SU-DHL-6 (cell line): ENCODE measurements around the gene KICS2.

Experiments used
- EZH2phosphoT487 ChIP-seq: fragments of 200-600 bp; sonication (generic), shearing (Covaris generic); conservative IDR thresholded peaks from 2 replicates; pipeline ENCODE4 v1.6.1; 2018; ENCODE audit warnings: mild to moderate bottlenecking, antibody characterized with exemption, low read length, moderate library complexity, mixed read lengths
- TF ChIP-seq, protein P1 (sequence below): fragments of 200-600 bp; sonication (generic); IDR thresholded peaks from one replicate; pipeline ENCODE4 v1.5.1; 2017; ENCODE audit warnings: antibody characterized with exemption, mild to moderate bottlenecking, low read length, moderate library complexity; ENCODE audit not compliant: insufficient read depth, poor library complexity, severe bottlenecking

DNA sequence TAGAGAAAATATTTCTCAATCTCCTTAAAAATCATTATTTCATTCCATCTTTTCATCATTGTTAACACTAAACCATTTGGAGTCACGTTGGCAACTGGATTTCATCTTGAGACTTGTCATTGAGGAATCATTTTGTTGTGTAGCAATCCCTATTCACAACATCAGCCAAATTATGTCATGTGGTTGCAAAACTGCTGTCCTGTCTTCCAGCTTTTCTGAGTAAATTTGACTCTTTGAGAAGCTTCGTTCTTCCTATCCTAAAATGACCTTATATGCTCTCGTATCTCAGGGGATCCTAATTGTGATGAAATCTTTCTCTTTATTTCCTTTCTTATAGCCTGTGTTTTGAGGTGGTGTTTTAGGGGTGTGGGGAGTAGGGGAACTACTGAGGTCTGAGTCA, 30.6 kb upstream of the KICS2 start:
- TF ChIP-seq, protein P1, sequence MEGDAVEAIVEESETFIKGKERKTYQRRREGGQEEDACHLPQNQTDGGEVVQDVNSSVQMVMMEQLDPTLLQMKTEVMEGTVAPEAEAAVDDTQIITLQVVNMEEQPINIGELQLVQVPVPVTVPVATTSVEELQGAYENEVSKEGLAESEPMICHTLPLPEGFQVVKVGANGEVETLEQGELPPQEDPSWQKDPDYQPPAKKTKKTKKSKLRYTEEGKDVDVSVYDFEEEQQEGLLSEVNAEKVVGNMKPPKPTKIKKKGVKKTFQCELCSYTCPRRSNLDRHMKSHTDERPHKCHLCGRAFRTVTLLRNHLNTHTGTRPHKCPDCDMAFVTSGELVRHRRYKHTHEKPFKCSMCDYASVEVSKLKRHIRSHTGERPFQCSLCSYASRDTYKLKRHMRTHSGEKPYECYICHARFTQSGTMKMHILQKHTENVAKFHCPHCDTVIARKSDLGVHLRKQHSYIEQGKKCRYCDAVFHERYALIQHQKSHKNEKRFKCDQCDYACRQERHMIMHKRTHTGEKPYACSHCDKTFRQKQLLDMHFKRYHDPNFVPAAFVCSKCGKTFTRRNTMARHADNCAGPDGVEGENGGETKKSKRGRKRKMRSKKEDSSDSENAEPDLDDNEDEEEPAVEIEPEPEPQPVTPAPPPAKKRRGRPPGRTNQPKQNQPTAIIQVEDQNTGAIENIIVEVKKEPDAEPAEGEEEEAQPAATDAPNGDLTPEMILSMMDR, result no peak
- TF ChIP-seq EZH2phosphoT487, result no peak
